Measurements from ENCODE around the gene TRMT10C. TPM values are rescaled to one million over a fixed set of nuclear protein-coding genes. Genes with fewer than 3 reads are reported as not detected.
"Not testable (repeated sequence)": the region's sequence is repeated elsewhere in the genome, so short reads cannot be mapped to it uniquely, and the experiment has no call there.

Gene TRMT10C
- total and polyA plus RNA-seq, 4 donors: 21.4 to 43.4 (median 27.7) TPM

DNA sequence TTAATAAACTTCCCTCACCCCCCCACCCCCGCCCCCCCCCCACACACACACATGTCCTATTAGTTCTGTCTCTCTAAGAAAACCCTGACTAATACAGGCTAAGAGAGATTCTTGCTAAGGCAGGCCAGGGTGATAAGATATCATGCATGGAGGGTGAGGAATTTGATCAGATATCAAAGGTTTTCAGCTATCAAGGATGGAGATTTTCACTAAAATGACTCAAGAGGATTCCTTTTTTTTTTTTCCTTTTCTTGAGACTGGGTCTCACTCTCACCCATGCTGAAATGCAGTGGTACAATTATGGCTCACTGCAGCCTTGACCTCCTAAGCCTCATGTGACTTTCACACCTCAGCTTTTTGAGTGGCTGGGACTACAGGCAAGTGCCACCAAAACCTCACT is 33.8 kb upstream of the TRMT10C start:
- Histone ChIP-seq H3K27me3 (ENCODE audit: control insufficient read depth, insufficient read depth, low read length) (no peaks in the 10 kb centered on the region), H3K4me3 (ENCODE audit: low read depth, low read length) (no peak overlapping the region), H3K4me1 (ENCODE audit: control insufficient read depth, insufficient read depth, low read length) (no peaks in the 10 kb centered on the region), H3K36me3 (ENCODE audit: control insufficient read depth, insufficient read depth, low read length) (no peaks in the 10 kb centered on the region), H3K27ac (ENCODE audit: low read depth, low read length) (no peak overlapping the region), H3K9me3 (ENCODE audit: control insufficient read depth, insufficient read depth, low read length) (no peaks in the 10 kb centered on the region)
- no peak for DNase-seq (ENCODE audit: low read depth in 4 of 6, low spot score in 6 of 6)
- no CpG with 5 or more reads among the region's 1 CpG for WGBS (ENCODE audit: insufficient coverage)

DNA sequence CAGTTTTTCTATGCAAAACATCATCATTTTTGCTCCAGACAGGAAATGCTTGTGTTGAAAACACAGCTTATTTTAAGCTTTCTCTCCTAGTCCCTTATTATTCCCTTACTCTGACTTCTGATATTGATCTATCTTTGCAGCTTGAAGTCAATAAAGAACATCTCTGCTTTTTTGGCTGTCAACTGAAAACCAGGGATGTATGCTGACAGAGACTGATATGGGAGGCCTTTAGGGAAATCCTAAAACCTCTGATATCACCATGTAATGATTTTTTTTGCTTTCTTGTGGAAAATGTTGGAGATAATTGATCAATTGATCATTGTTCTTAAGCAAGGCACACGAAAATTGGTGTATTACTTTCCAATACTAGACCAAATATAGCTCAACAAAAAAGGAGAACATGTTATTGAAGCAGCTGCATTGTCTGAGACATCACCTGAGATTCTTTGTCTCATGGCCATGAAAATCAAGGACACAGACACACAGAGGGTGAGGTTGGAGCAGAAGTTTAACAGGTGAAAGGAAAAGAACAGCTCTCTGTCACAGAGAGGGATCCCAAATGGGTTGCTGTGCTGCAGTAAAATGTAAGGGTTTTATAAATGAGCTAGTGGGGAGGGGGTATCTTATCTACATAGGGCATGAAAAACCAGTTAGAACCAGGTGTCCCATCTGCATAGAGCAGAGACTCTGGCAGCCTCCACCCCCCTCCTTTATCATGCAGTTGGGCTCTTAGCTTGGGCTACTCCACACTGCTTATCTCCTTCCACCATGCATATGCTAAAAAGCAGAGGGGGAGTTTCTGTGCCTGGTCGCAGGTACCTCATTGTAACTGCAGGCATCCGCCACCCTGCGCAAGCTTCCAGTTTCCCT is 31.6 kb upstream of the TRMT10C start:
- no peaks in the 10 kb centered on the region for H3K36me3 ChIP-seq (ENCODE audit: control insufficient read depth, insufficient read depth, low read length)
- H3K9me3 ChIP-seq (ENCODE audit: control insufficient read depth, insufficient read depth, low read length): no peaks in the 10 kb centered on the region
- no CpG with 5 or more reads among the region's 4 CpGs for WGBS (ENCODE audit: insufficient coverage)

DNA sequence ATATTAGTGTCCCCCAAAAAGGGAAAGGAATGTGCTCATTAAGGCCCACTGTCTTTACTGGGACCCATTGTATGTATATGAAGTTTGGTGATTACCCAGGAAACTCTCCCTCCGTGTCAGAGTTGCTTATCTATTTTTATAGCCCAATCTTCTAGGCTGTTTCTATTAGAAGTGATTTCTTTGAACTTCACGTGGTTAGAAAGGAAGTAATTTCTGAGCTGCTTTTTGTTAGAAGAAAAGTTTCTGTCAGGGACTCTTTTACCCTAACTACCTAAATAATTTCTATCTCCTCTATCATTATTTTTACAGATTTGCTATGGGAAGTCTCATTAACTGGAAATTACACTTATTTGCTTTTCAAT is 31.0 kb upstream of the TRMT10C start:
- WGBS (ENCODE audit: insufficient coverage): no CpG with 5 or more reads among the region's 2 CpGs

More for the DNA sequence above, 31.6 kb upstream of the TRMT10C start:
- H3K4me1 ChIP-seq (ENCODE audit: control insufficient read depth, insufficient read depth, low read length): no peaks in the 10 kb centered on the region
- no peaks in the 10 kb centered on the region for H3K27me3 ChIP-seq (ENCODE audit: control insufficient read depth, insufficient read depth, low read length)
- H3K4me3 ChIP-seq (ENCODE audit: low read depth, low read length): no peak overlapping the region
- no peak for DNase-seq (ENCODE audit: low read depth in 4 of 6, low spot score in 6 of 6)
- H3K27ac ChIP-seq (ENCODE audit: low read depth, low read length): no peak overlapping the region

DNA sequence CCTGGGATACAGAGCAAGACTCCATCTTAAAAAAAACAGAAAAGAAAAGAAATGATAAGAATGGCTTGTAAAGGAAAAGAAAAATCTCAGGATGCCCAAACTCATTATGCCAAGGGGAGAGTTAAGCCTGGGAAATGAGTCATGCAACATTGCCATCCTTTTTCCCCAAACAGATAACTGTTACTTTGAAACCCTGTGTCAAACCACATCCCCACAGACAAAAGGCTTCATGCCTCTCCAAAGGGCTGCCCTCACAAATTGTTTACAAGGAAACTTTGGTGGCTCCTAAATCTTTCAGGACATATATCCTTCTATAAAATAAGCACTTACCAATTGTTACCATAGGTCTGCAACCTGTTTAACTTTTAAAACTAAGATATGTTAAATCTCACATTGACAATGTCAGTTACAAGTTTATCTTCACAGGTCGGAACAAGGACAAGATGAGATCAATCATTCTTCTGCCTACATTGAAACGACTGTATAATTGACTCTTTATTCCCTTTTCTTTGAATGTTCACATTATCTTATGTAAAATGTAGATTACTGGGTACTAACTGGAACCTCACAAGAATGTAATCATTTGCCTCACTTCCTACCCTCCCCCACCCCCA is 30.1 kb upstream of the TRMT10C start:
- WGBS (ENCODE audit: insufficient coverage): no CpG with 5 or more reads among the region's 2 CpGs
- H3K4me1 ChIP-seq (ENCODE audit: control insufficient read depth, insufficient read depth, low read length): no peaks in the 10 kb centered on the region
- no peak for DNase-seq (ENCODE audit: low read depth in 4 of 6, low spot score in 6 of 6)
- H3K27ac ChIP-seq (ENCODE audit: low read depth, low read length): no peak overlapping the region
- H3K36me3 ChIP-seq (ENCODE audit: control insufficient read depth, insufficient read depth, low read length): no peaks in the 10 kb centered on the region
- H3K4me3 ChIP-seq (ENCODE audit: low read depth, low read length): no peak overlapping the region
- H3K9me3 ChIP-seq (ENCODE audit: control insufficient read depth, insufficient read depth, low read length): no peaks in the 10 kb centered on the region
- no peaks in the 10 kb centered on the region for H3K27me3 ChIP-seq (ENCODE audit: control insufficient read depth, insufficient read depth, low read length)

More for the DNA sequence above, 31.0 kb upstream of the TRMT10C start:
- H3K36me3 ChIP-seq (ENCODE audit: control insufficient read depth, insufficient read depth, low read length): no peaks in the 10 kb centered on the region
- no peaks in the 10 kb centered on the region for H3K27me3 ChIP-seq (ENCODE audit: control insufficient read depth, insufficient read depth, low read length)
- H3K4me3 ChIP-seq (ENCODE audit: low read depth, low read length): no peak overlapping the region
- no peak for DNase-seq (ENCODE audit: low read depth in 4 of 6, low spot score in 6 of 6)
- no peaks in the 10 kb centered on the region for H3K4me1 ChIP-seq (ENCODE audit: control insufficient read depth, insufficient read depth, low read length)
- no peaks in the 10 kb centered on the region for H3K9me3 ChIP-seq (ENCODE audit: control insufficient read depth, insufficient read depth, low read length)
- no peak overlapping the region for H3K27ac ChIP-seq (ENCODE audit: low read depth, low read length)

DNA sequence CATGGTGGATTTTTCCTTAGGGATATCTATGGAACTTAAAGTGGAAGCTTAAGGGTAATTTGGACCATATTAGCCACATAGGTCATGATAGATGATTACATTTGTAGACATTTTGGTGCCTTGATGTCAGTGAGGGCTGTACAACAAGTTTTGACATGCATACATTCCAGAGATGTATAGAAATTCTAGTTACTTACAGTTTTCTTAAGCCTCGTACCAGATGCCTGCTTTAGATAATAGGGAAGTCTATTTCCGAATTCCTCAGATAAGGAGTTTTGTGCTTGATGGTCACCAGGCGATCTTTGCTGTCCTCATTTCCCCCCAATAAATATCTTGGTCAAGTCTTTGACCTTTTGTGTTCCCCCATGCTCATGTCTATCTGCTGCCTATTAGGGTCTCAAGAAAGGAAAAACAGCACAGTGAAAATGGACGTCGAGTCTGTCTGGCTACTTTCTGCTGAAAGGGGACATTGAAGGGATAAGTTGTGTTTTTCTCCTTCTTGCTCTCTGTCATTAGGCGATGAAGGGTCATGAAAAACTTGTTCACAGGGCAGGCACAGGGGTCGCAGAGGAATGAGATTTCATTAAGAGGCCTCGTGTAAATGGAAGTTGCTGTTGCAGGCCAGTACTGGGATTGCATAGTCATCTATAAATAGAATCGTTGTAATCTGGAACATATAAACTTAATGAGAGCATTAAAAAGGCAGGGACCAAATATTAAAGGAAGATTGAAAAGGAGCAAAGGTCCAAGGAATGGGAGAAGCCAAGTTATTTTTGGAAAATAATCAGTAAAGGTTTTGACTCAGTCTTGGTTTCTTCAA is 28.7 kb upstream of the TRMT10C start:
- no peaks in the 10 kb centered on the region for H3K36me3 ChIP-seq (ENCODE audit: control insufficient read depth, insufficient read depth, low read length)
- DNase-seq (ENCODE audit: low read depth in 4 of 6, low spot score in 6 of 6): no peak

DNA sequence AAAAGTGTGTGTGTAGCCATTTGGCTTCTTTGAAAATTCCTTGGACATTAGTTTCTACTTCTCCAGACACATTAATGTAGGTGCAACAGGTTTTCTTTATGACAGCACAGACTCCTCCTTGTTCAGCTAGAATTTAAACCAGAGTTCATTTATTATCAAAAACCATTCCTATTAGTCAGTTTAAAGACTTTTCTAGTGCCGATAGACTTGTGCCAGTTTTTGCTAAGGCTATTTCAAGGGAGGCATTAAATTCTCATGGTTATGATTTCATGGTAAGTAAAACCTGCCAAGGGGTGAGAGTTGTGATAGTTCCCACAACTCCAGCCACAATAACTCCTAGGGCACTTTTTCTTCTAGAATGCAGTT is 28.1 kb upstream of the TRMT10C start:
- Histone ChIP-seq H3K36me3 (ENCODE audit: control insufficient read depth, insufficient read depth, low read length) (no peaks in the 10 kb centered on the region), H3K4me3 (ENCODE audit: low read depth, low read length) (no peak overlapping the region), H3K27me3 (ENCODE audit: control insufficient read depth, insufficient read depth, low read length) (no peaks in the 10 kb centered on the region), H3K27ac (ENCODE audit: low read depth, low read length) (no peak overlapping the region), H3K4me1 (ENCODE audit: control insufficient read depth, insufficient read depth, low read length) (no peaks in the 10 kb centered on the region), H3K9me3 (ENCODE audit: control insufficient read depth, insufficient read depth, low read length) (no peaks in the 10 kb centered on the region)
- DNase-seq (ENCODE audit: low read depth in 4 of 6, low spot score in 6 of 6): no peak
- WGBS (ENCODE audit: insufficient coverage): no CpG with 5 or more reads among the region's 1 CpG

More for the DNA sequence above, 28.7 kb upstream of the TRMT10C start:
- Histone ChIP-seq H3K9me3 (ENCODE audit: control insufficient read depth, insufficient read depth, low read length) (no peaks in the 10 kb centered on the region), H3K4me1 (ENCODE audit: control insufficient read depth, insufficient read depth, low read length) (no peaks in the 10 kb centered on the region), H3K27ac (ENCODE audit: low read depth, low read length) (no peak overlapping the region), H3K27me3 (ENCODE audit: control insufficient read depth, insufficient read depth, low read length) (no peaks in the 10 kb centered on the region), H3K4me3 (ENCODE audit: low read depth, low read length) (no peak overlapping the region)
- WGBS (ENCODE audit: insufficient coverage): 84% methylated on average over 4 of the region's 9 CpGs

DNA sequence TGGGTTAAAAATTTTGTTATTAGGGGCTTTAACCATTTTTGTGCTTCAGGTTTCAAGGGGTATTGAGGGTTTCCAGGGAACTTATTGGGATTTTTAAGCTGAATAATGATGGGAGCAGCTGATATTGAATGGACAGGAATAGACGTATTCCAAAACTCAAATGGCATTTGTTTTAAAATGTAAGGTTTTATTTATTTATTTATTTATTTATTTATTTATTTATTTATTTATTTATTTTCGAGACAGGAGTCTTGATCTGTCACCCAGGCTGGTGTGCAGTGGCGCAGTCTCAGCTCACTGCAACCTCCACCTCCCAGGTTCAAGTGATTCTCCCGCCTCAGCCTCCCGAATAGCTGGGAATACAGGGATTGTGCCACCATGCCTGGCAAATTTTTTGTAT is 26.4 kb upstream of the TRMT10C start:
- WGBS (ENCODE audit: insufficient coverage): no CpG with 5 or more reads among the region's 5 CpGs
- no peaks in the 10 kb centered on the region for H3K9me3 ChIP-seq (ENCODE audit: control insufficient read depth, insufficient read depth, low read length)
- no peaks in the 10 kb centered on the region for H3K4me1 ChIP-seq (ENCODE audit: control insufficient read depth, insufficient read depth, low read length)
- H3K27ac ChIP-seq (ENCODE audit: low read depth, low read length): no peak overlapping the region
- DNase-seq (ENCODE audit: low read depth in 4 of 6, low spot score in 6 of 6): no peak
- no peak overlapping the region for H3K4me3 ChIP-seq (ENCODE audit: low read depth, low read length)
- no peaks in the 10 kb centered on the region for H3K36me3 ChIP-seq (ENCODE audit: control insufficient read depth, insufficient read depth, low read length)
- no peaks in the 10 kb centered on the region for H3K27me3 ChIP-seq (ENCODE audit: control insufficient read depth, insufficient read depth, low read length)

DNA sequence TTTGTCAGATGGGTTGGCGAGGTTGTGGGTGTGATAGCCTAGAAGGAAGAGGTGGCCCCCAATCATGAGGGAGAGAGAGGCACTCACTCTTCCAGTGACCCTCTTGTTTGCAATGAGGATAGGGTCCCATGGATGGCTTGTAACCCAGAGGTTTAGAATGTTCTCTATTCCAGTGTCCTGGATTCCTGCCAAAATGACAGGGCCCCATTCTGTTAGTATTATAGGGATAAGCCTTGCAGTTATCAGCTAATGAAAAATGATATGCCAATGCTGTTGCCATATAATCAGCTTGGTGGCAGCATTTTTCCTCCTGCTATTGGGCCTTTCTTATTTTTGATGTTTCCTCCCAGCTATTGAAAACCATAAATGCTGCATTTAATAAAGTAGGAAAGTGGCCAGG is 25.4 kb upstream of the TRMT10C start:
- Histone ChIP-seq H3K4me1 (ENCODE audit: control insufficient read depth, insufficient read depth, low read length) (no peaks in the 10 kb centered on the region), H3K27me3 (ENCODE audit: control insufficient read depth, insufficient read depth, low read length) (no peaks in the 10 kb centered on the region), H3K36me3 (ENCODE audit: control insufficient read depth, insufficient read depth, low read length) (no peaks in the 10 kb centered on the region), H3K9me3 (ENCODE audit: control insufficient read depth, insufficient read depth, low read length) (no peaks in the 10 kb centered on the region), H3K4me3 (ENCODE audit: low read depth, low read length) (no peak overlapping the region), H3K27ac (ENCODE audit: low read depth, low read length) (no peak overlapping the region)
- 100% methylated on average over 1 of the region's 1 CpG for WGBS (ENCODE audit: insufficient coverage)
- no peak for DNase-seq (ENCODE audit: low read depth in 4 of 6, low spot score in 6 of 6)

DNA sequence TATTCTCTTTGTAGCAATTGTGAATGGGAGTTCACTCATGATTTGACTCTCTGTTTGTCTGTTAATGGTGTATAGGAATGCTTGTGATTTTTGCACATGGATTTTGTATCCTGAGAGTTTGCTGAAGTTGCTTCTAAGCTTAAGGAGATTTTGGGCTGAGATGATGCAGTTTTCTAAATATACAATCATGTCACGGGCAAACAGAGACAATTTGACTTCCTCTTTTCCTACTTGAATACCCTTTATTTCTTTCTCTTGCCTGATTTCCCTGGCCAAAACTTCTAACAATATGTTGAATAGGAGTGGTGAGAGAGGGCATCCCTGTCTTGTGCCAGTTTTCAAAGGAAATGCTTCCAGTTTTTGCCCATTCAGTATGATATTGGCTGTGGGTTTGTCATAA is 24.7 kb upstream of the TRMT10C start:
- H3K9me3 ChIP-seq (ENCODE audit: control insufficient read depth, insufficient read depth, low read length); H3K36me3 ChIP-seq (ENCODE audit: control insufficient read depth, insufficient read depth, low read length); DNase-seq (ENCODE audit: low read depth in 4 of 6, low spot score in 6 of 6); H3K27ac ChIP-seq (ENCODE audit: low read depth, low read length); H3K4me3 ChIP-seq (ENCODE audit: low read depth, low read length); H3K4me1 ChIP-seq (ENCODE audit: control insufficient read depth, insufficient read depth, low read length); H3K27me3 ChIP-seq (ENCODE audit: control insufficient read depth, insufficient read depth, low read length): not testable (repeated sequence)
- no CpG with 5 or more reads among the region's 1 CpG for WGBS (ENCODE audit: insufficient coverage)

Measured in spinal cord (tissue), 10 donors.